ENCODE data around the gene HDAC7.

DNA sequence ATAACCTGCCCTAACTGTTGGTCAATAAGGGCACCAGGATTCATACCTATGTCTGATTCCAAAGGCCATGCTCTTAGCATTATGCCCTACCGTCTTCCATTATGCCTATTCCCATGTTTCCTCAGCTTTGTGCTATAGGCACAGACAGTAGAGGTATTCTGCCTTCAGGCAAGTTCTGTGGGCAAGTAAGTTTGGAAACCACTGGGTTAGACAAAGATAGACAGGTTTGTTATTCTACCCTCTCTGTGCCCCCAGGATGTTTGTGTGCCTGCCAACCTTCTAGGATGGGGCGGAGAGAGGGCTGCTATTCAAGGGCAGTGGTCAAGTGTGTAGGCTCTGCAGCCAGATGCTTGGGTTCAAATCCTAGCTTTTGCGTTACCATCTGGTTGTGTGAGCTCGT is 65.6 kb downstream of the HDAC7 start:
- TF ChIP-seq, protein P1, sequence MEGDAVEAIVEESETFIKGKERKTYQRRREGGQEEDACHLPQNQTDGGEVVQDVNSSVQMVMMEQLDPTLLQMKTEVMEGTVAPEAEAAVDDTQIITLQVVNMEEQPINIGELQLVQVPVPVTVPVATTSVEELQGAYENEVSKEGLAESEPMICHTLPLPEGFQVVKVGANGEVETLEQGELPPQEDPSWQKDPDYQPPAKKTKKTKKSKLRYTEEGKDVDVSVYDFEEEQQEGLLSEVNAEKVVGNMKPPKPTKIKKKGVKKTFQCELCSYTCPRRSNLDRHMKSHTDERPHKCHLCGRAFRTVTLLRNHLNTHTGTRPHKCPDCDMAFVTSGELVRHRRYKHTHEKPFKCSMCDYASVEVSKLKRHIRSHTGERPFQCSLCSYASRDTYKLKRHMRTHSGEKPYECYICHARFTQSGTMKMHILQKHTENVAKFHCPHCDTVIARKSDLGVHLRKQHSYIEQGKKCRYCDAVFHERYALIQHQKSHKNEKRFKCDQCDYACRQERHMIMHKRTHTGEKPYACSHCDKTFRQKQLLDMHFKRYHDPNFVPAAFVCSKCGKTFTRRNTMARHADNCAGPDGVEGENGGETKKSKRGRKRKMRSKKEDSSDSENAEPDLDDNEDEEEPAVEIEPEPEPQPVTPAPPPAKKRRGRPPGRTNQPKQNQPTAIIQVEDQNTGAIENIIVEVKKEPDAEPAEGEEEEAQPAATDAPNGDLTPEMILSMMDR (IDR thresholded peaks at IDR 0.05) = no peak
- TF ChIP-seq EP300 (IDR thresholded peaks at IDR 0.05) = no peak

Data from esophagus muscularis mucosa (tissue), 3 donors.